AG04450 (cell line): Measurements from ENCODE around the gene HCAR2. TPM values are rescaled to one million over a fixed set of nuclear protein-coding genes. Genes with fewer than 3 reads are reported as not detected.
"Not testable (repeated sequence)": the region's sequence is repeated elsewhere in the genome, so short reads cannot be mapped to it uniquely, and the experiment has no call there.

Source experiments
- CTCF ChIA-PET: fragments of 300-600, 350-600 bp; formaldehyde crosslinking; extraction: SDS; loops from one replicate; lab custom pipeline; 2022; ENCODE audit warnings: antibody characterized with exemption, inconsistent platforms; lab: Charles Lee
- POLR2A ChIA-PET: fragments of 350-600 bp; formaldehyde crosslinking; extraction: SDS; loops from one replicate; lab custom pipeline; 2021; ENCODE audit warnings: antibody characterized with exemption, inconsistent platforms; lab: Yijun Ruan, JAX
- DNase-seq: peaks from one replicate; pipeline ENCODE4 v3.0.0-alpha.2; 2011; ENCODE audit warnings: low read depth, low spot score
- H3K27ac ChIP-seq: one replicate; pipeline ENCODE4 v1.5.1; 2012; ENCODE audit warnings: low read depth, low read length, control low read depth
- H3K27me3 ChIP-seq: one replicate; pipeline ENCODE4 v1.6.0; 2012; ENCODE audit warnings: low read length; ENCODE audit not compliant: control insufficient read depth, insufficient read depth
- H3K4me3 ChIP-seq: 2 replicates; pipeline ENCODE4 v1.5.1; 2011; ENCODE audit warnings: mild to moderate bottlenecking, low read depth, low read length, control low read depth
- H3K9me3 ChIP-seq: 2 replicates; pipeline ENCODE4 v1.5.1; 2012; ENCODE audit warnings: low read length; ENCODE audit not compliant: control insufficient read depth, insufficient read depth
- CTCF ChIP-seq: IDR thresholded peaks from 2 replicates; pipeline ENCODE4 v1.5.1; 2011; ENCODE audit warnings: low read depth, low read length, control low read depth, inconsistent platforms
- polyA plus RNA-seq: library from polyadenylated mRNA; depleted of rRNA; stranded (reverse); fragments of >200 nt; gene quantifications from 2 replicates; pipeline ENCODE4 v1.2.3, GENCODE V29; 2011

The HCAR2 gene
- polyA plus RNA-seq, 1 experiment, result not detected

- POLR2A ChIA-PET, CTCF ChIA-PET, H3K27ac ChIP-seq, H3K9me3 ChIP-seq, H3K27me3 ChIP-seq, DNase-seq, H3K4me3 ChIP-seq: not testable (repeated sequence)
Observed at GRCh38 chr12:122703841-122704240, 684 bp upstream of the HCAR2 start.

GRCh38 chr12:122701481-122701880 is 1.7 kb downstream of the HCAR2 start:
- DNase-seq, POLR2A ChIA-PET, H3K9me3 ChIP-seq, H3K27me3 ChIP-seq, CTCF ChIA-PET, H3K27ac ChIP-seq, H3K4me3 ChIP-seq: not testable (repeated sequence)

GRCh38 chr12:122700038-122700710 is 3.0 kb downstream of the HCAR2 start:
- H3K27ac ChIP-seq, DNase-seq, POLR2A ChIA-PET, H3K9me3 ChIP-seq, CTCF ChIA-PET, H3K4me3 ChIP-seq, H3K27me3 ChIP-seq: not testable (repeated sequence)

DNA sequence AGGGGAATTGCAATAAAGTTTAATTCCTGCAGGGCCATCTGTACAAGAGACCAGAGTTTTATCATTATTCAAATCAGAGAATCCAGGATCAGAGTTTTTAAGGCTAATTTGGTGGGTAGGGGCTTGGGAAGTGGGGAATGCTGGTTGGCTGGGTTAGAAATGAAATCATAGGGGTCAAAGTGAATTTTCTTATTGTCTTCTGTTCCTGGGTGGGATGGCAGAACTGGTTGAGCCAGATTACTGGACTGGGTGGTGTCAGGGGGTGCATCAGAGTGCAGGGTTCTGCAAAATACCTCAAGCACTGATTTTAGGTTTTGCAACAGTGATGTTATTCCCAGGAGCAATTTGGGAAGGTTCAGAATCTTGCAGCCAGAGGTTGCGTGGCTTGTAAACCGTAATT is 6.2 kb downstream of the HCAR2 start:
- CTCF ChIA-PET, DNase-seq, H3K4me3 ChIP-seq, H3K9me3 ChIP-seq, H3K27ac ChIP-seq, POLR2A ChIA-PET, H3K27me3 ChIP-seq: not testable (repeated sequence)

DNA sequence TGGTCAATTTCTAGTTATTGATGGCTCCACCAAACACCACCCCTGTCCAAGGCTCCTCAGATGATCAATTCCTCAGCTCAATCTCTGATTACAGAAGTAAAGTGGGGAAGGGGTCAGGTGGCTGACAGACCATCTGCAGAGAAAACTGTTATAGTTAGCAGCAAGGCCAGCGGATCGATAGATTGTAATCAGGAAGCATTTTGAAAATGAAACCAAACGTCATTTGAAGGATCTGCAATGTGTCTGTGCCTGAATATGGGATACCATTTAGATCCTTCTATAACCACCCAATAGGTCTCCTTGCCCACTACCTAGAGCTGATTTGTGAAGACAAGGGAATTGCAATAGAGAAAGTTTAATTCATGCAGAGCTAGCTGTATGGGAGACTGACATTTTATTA is 11.6 kb downstream of the HCAR2 start:
- Histone ChIP-seq H3K27ac (no peak overlapping the region), H3K27me3 (no peaks in the 10 kb centered on the region), H3K9me3 (no peaks in the 10 kb centered on the region), H3K4me3 (no peak overlapping the region)
- CTCF ChIA-PET, result no interaction called here
- POLR2A ChIA-PET, result no interaction called here
- no peak for DNase-seq
- no peak for TF ChIP-seq CTCF

- POLR2A ChIA-PET, result no interaction called here
Observed at GRCh38 chr12:122688291-122688690, 14.9 kb downstream of the HCAR2 start.

More at GRCh38 chr12:122688291-122688690, 14.9 kb downstream of the HCAR2 start:
- CTCF ChIA-PET, result no interaction called here
- DNase-seq, result no peak
- Histone ChIP-seq H3K9me3 (no peaks in the 10 kb centered on the region), H3K27ac (no peak overlapping the region), H3K4me3 (no peak overlapping the region), H3K27me3 (no peaks in the 10 kb centered on the region)
- TF ChIP-seq CTCF, result no peak
